HG03103 (cell line): Measurements from ENCODE around the gene PRLR.
A peak's percentile ranks its signal among the peaks of the same experiment; 100 is the strongest.

Experiments
- ATAC-seq: cut with Tn5 transposase; IDR thresholded peaks from one replicate; pipeline ENCODE4 v1.9.1; 2021; ENCODE audit warnings: low read depth; ENCODE audit not compliant: unreplicated experiment

Gene PRLR

GRCh38 chr5:35236770-35237169 is 6.5 kb upstream of the PRLR start:
- no peak for ATAC-seq

- no peak for ATAC-seq
Measured at GRCh38 chr5:35233601-35234000, 3.3 kb upstream of the PRLR start.

- no peak for ATAC-seq
Measured at GRCh38 chr5:35233121-35233520, 2.8 kb upstream of the PRLR start.

GRCh38 chr5:35232124-35232523 is 1.8 kb upstream of the PRLR start:
- ATAC-seq, result no peak

- ATAC-seq, result peak; percentile 51
Measured at GRCh38 chr5:35229076-35230037, 930 bp downstream of the PRLR start.

GRCh38 chr5:35228310-35228709 is 2.0 kb downstream of the PRLR start:
- no peak for ATAC-seq

- ATAC-seq, result no peak
Measured at GRCh38 chr5:35227720-35228119, 2.6 kb downstream of the PRLR start.

GRCh38 chr5:35223787-35224395 is 6.4 kb downstream of the PRLR start:
- no peak for ATAC-seq

GRCh38 chr5:35220967-35221366 is 9.3 kb downstream of the PRLR start:
- ATAC-seq, result no peak

GRCh38 chr5:35218981-35219380 is 11.3 kb downstream of the PRLR start:
- ATAC-seq, result no peak

GRCh38 chr5:35214051-35214450 is 16.2 kb downstream of the PRLR start:
- no peak for ATAC-seq

- no peak for ATAC-seq
Measured at GRCh38 chr5:35213608-35214007, 16.7 kb downstream of the PRLR start.

GRCh38 chr5:35212122-35212982 is 17.9 kb downstream of the PRLR start:
- ATAC-seq, result peak; percentile 66

GRCh38 chr5:35209862-35210261 is 20.4 kb downstream of the PRLR start:
- ATAC-seq, result no peak

GRCh38 chr5:35205606-35206005 is 24.7 kb downstream of the PRLR start:
- no peak for ATAC-seq

- no peak for ATAC-seq
Measured at GRCh38 chr5:35205186-35205585, 25.1 kb downstream of the PRLR start.

- no peak for ATAC-seq
Measured at GRCh38 chr5:35203403-35203802, 26.9 kb downstream of the PRLR start.

GRCh38 chr5:35202319-35203111 is 27.8 kb downstream of the PRLR start:
- ATAC-seq, result peak; percentile 76

- no peak for ATAC-seq
Measured at GRCh38 chr5:35201291-35201690, 29.0 kb downstream of the PRLR start.

GRCh38 chr5:35199886-35200285 is 30.4 kb downstream of the PRLR start:
- ATAC-seq, result no peak
